Endothelial cell of umbilical vein (primary cell): Measurements from ENCODE around the gene LZIC. TPM values are rescaled to one million over a fixed set of nuclear protein-coding genes. Genes with fewer than 3 reads are reported as not detected.
"Not testable (repeated sequence)": the region's sequence is repeated elsewhere in the genome, so short reads cannot be mapped to it uniquely, and the experiment has no call there.

Experiments used
- BruUV-seq: library from RNA; stranded (reverse); fragments of 400-500 nt; replicated peaks from 2 replicates; lab custom pipeline; 2021; lab: Mats Ljungman, UMichigan
- CTCF ChIA-PET: fragments of 300-600, 350-600 bp; sonication (Branson Sonifier 250); formaldehyde crosslinking; loops from one replicate; lab custom pipeline; 2021; ENCODE audit warnings: antibody characterized with exemption, inconsistent platforms; lab: Charles Lee
- POLR2A ChIA-PET: fragments of 300-600, 350-600 bp; sonication (Branson Sonifier 250); formaldehyde crosslinking; loops from one replicate; lab custom pipeline; 2021; ENCODE audit warnings: antibody characterized with exemption, inconsistent platforms; lab: Charles Lee
- DNase-seq: peaks from one replicate; pipeline ENCODE4 v3.0.0-alpha.2; 2011; ENCODE audit warnings: low read depth, low spot score
- FAIRE-seq: peaks from 2 replicates; lab custom pipeline; 2011; peaks lifted over from hg19 to GRCh38; lab: Jason Lieb, UNC
- H2AFZ ChIP-seq: 2 replicates; pipeline ENCODE4 v1.6.0; 2012; ENCODE audit warnings: low read depth, low read length, control low read depth, inconsistent platforms
- H3K27ac ChIP-seq: 2 replicates; pipeline ENCODE4 v1.5.1; 2011; ENCODE audit warnings: low read depth, mild to moderate bottlenecking, control low read depth, low read length, moderate library complexity; ENCODE audit not compliant: insufficient read depth
- H3K27me3 ChIP-seq, 2 experiments: 2 replicates each; pipeline versions ENCODE4 v1.6.0 to v1.6.1; 2011; ENCODE audit warnings: low read length in 2 of 2, mixed read lengths in 1 of 2; ENCODE audit not compliant: control insufficient read depth in 2 of 2, insufficient read depth in 2 of 2
- H3K36me3 ChIP-seq, 2 experiments: 2 replicates in 1 of 2; 3 replicates in 1 of 2; pipeline ENCODE4 v1.5.1; 2011; ENCODE audit warnings: low read length in 2 of 2, mild to moderate bottlenecking in 1 of 2, moderate library complexity in 1 of 2; ENCODE audit not compliant: control insufficient read depth in 2 of 2, insufficient read depth in 2 of 2; ENCODE audit errors: extremely low read depth in 1 of 2
- H3K4me1 ChIP-seq: 3 replicates; pipeline ENCODE4 v1.5.1; 2011; ENCODE audit warnings: mild to moderate bottlenecking, low read length; ENCODE audit not compliant: control insufficient read depth, insufficient read depth; ENCODE audit errors: extremely low read depth
- H3K4me2 ChIP-seq: 2 replicates; pipeline ENCODE4 v1.6.1; 2011; ENCODE audit warnings: low read length, control low read depth, mixed read lengths; ENCODE audit not compliant: insufficient read depth
- H3K4me3 ChIP-seq, 3 experiments: fragments of 200-600 bp in 1 of 3; sonication (generic), shearing (Covaris generic) in 1 of 3; replicated peaks in 1 of 3; 2 replicates each; pipeline ENCODE4 v1.5.1; 2011 to 2016; ENCODE audit warnings: control low read depth in 3 of 3, low read length in 3 of 3, mild to moderate bottlenecking in 2 of 3, inconsistent platforms in 1 of 3, low read depth in 1 of 3, moderate library complexity in 1 of 3; ENCODE audit not compliant: insufficient read depth in 1 of 3
- H3K79me2 ChIP-seq: 2 replicates; pipeline ENCODE4 v1.6.0; 2012; ENCODE audit warnings: low read length, inconsistent platforms; ENCODE audit not compliant: control insufficient read depth, insufficient read depth
- H3K9ac ChIP-seq: replicated peaks from 2 replicates; pipeline ENCODE3; 2011; ENCODE audit warnings: low read length, control low read depth; ENCODE audit not compliant: insufficient read depth; ENCODE audit errors: extremely low read depth
- H3K9me1 ChIP-seq: replicated peaks from 3 replicates; pipeline ENCODE4 v1.6.0; 2011; ENCODE audit warnings: mild to moderate bottlenecking, low read length; ENCODE audit not compliant: control insufficient read depth, insufficient read depth; ENCODE audit errors: extremely low read depth
- H3K9me3 ChIP-seq: replicated peaks from 2 replicates; pipeline ENCODE4 v1.5.1; 2012; ENCODE audit warnings: low read length, inconsistent platforms; ENCODE audit not compliant: control insufficient read depth, insufficient read depth
- H4K20me1 ChIP-seq: replicated peaks from 2 replicates; pipeline ENCODE3; 2011; ENCODE audit warnings: mild to moderate bottlenecking, low read length; ENCODE audit not compliant: control insufficient read depth, insufficient read depth; ENCODE audit errors: extremely low read depth
- EZH2 ChIP-seq: IDR thresholded peaks from 2 replicates; pipeline ENCODE4 v1.6.1; 2012; ENCODE audit warnings: borderline replicate concordance, low read depth, mild to moderate bottlenecking, moderate library complexity, low read length, inconsistent platforms; ENCODE audit not compliant: severe bottlenecking
- FOS ChIP-seq: IDR thresholded peaks from 2 replicates; pipeline ENCODE4 v1.6.1; 2011; ENCODE audit warnings: mild to moderate bottlenecking, low read length, moderate library complexity, borderline replicate concordance; ENCODE audit not compliant: insufficient read depth
- GATA2 ChIP-seq: IDR thresholded peaks from 2 replicates; pipeline ENCODE4 v1.7.0; 2011; ENCODE audit warnings: low read depth, mild to moderate bottlenecking, moderate library complexity, mixed read lengths, low read length; ENCODE audit not compliant: insufficient read length, insufficient read depth
- JUN ChIP-seq: IDR thresholded peaks from 2 replicates; pipeline ENCODE4 v1.6.1; 2011; ENCODE audit warnings: borderline replicate concordance, low read depth; ENCODE audit not compliant: insufficient read length, insufficient read depth
- MYC ChIP-seq: IDR thresholded peaks from one replicate; pipeline ENCODE4 v1.6.1; 2011; ENCODE audit warnings: mild to moderate bottlenecking, low read depth, low read length
- POLR2A ChIP-seq: IDR thresholded peaks from 2 replicates; pipeline ENCODE4 v1.6.1; 2012; ENCODE audit warnings: low read depth, mild to moderate bottlenecking, control low read depth, low read length
- POLR2AphosphoS5 ChIP-seq: IDR thresholded peaks from 2 replicates; pipeline ENCODE4 v1.6.1; 2012; ENCODE audit warnings: low read depth, mild to moderate bottlenecking, control low read depth, low read length, moderate library complexity; ENCODE audit not compliant: insufficient read depth
- dilution Hi-C: fragments of 300-500 bp; cut with MboI; formaldehyde crosslinking; loops from one replicate; pipeline ENCODE4 v1.15.0; 2019; ENCODE audit warnings: low sequenced_read_pairs; ENCODE audit not compliant: extremely low pct_ligation_motif_present
- intact Hi-C: fragments of 100-400 bp; cut with micrococcal nuclease; formaldehyde crosslinking; loops from one replicate; pipeline ENCODE4 v1.10.0; 2022
- polyA plus RNA-seq, 4 experiments: library from polyadenylated mRNA; depleted of rRNA in 3 of 4; stranded (reverse) in 3 of 4; unstranded in 1 of 4; fragments of >200 nt; gene quantifications; 2 replicates each; pipeline versions ENCODE4 v1.2.1 to v1.2.3, GENCODE V29; 2011 to 2012; ENCODE audit warnings: missing spikeins in 1 of 4
- total RNA-seq: library from RNA; stranded (reverse); gene quantifications from 2 replicates; pipeline ENCODE4 v1.2.3, GENCODE V29; 2021
- TF ChIP-seq, protein P1 (sequence below): IDR thresholded peaks from 2 replicates; pipeline ENCODE4 v1.6.1; 2011; ENCODE audit not compliant: insufficient read depth, insufficient read length
- TF ChIP-seq, protein P2 (sequence below), 2 donors: IDR thresholded peaks; 1 replicate in 1 of 2; 2 replicates in 1 of 2; pipeline ENCODE4 v1.5.1; 2011; ENCODE audit warnings: low read length in 2 of 2, mild to moderate bottlenecking in 2 of 2, moderate library complexity in 2 of 2, control low read depth in 1 of 2, inconsistent platforms in 1 of 2, low read depth in 1 of 2; ENCODE audit not compliant: insufficient read depth in 1 of 2; ENCODE audit errors: extremely low read depth in 1 of 2

The LZIC gene
- total and polyA plus RNA-seq, 2 donors (not counting 3 experiments of a cell fraction or from before 2014, with no cell fraction given) = 3.7 to 23.4 TPM

DNA sequence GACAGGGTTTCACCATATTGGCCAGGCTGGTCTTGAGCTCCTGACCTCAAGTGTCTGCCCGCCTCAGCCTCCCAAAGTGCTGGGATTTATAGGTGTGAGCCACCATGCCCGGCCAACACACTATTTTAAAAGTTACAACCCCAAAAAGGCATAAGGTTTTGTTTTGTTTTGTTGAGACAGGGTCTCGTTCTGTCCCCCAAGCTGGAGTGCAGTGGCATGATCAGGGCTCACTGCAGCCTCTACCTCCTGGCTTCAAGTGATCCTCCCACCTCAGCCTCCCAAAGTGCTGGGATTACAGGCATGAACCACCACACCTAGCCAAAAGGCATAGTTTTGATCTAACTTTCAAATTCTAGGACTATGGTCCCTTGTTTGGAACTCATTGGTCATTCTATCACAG lies 25.7 kb downstream of the LZIC start:
- H4K20me1 ChIP-seq, H3K27ac ChIP-seq, BruUV-seq, FAIRE-seq, DNase-seq, H3K79me2 ChIP-seq, H3K4me3 ChIP-seq, H3K9me1 ChIP-seq, H2AFZ ChIP-seq, dilution Hi-C loops, H3K9me3 ChIP-seq, intact Hi-C loops, H3K36me3 ChIP-seq, H3K9ac ChIP-seq, H3K4me1 ChIP-seq, H3K4me2 ChIP-seq, H3K27me3 ChIP-seq: not testable (repeated sequence)
- POLR2A ChIA-PET = interaction anchor here (0.6 kb wide), 1 partner anchor 30 kb away, joined by 7 read pairs; no protein-coding TSS in a partner anchor
- CTCF ChIA-PET = interaction anchor here (0.6 to 4.9 kb wide), 5 partner anchors 25 to 133 kb away, joined by 3 to 77 read pairs (median 3); no protein-coding TSS in a partner anchor

DNA sequence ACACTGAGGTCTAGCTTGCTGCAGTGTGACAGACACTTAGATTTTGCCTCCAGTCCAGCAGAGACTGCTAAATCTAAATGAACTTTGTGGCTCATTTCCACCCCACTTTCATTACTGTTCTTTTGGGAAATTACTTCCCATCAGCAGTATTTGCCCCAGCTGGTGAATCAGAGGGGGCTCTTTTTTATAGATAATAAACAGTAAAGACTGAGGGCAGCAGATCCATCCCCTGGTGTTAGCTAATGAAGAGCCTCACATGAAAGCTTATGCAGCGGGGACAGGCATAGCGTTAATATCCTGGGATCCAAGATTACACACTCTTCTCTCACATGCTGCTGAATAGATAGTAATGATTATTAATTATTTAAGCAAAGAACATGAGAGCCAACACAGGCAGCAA lies 26.7 kb downstream of the LZIC start:
- Histone ChIP-seq H3K4me3 (no peak overlapping the region), H2AFZ (no peak overlapping the region), H4K20me1 (no peaks in the 10 kb centered on the region), H3K27me3 (peaks cover 2 to 9% of the 10 kb centered on the region in 2 experiments), H3K4me1 (no peaks in the 10 kb centered on the region), H3K9me1 (no peaks in the 10 kb centered on the region), H3K4me2 (no peak overlapping the region), H3K9ac (no peak overlapping the region), H3K79me2 (no peaks in the 10 kb centered on the region), H3K9me3 (no peaks in the 10 kb centered on the region), H3K27ac (no peak overlapping the region), H3K36me3 (no peaks in the 10 kb centered on the region)
- dilution Hi-C loops = no loop called here
- POLR2A ChIA-PET = interaction anchor here (0.6 kb wide), 1 partner anchor 285 kb away, joined by 3 read pairs; no protein-coding TSS in a partner anchor
- no TSS peak for BruUV-seq
- DNase-seq (no peak), FAIRE-seq (no peak)
- TF ChIP-seq, protein P1, sequence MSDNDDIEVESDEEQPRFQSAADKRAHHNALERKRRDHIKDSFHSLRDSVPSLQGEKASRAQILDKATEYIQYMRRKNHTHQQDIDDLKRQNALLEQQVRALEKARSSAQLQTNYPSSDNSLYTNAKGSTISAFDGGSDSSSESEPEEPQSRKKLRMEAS = no peak
- TF ChIP-seq POLR2A (no peak), FOS (no peak), EZH2 (no peak), MYC (no peak), JUN (no peak), POLR2AphosphoS5 (no peak), GATA2 (no peak)
- TF ChIP-seq, protein P2, sequence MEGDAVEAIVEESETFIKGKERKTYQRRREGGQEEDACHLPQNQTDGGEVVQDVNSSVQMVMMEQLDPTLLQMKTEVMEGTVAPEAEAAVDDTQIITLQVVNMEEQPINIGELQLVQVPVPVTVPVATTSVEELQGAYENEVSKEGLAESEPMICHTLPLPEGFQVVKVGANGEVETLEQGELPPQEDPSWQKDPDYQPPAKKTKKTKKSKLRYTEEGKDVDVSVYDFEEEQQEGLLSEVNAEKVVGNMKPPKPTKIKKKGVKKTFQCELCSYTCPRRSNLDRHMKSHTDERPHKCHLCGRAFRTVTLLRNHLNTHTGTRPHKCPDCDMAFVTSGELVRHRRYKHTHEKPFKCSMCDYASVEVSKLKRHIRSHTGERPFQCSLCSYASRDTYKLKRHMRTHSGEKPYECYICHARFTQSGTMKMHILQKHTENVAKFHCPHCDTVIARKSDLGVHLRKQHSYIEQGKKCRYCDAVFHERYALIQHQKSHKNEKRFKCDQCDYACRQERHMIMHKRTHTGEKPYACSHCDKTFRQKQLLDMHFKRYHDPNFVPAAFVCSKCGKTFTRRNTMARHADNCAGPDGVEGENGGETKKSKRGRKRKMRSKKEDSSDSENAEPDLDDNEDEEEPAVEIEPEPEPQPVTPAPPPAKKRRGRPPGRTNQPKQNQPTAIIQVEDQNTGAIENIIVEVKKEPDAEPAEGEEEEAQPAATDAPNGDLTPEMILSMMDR (IDR thresholded peaks at IDR 0.05; ENCODE audit: extremely low read depth in 1 of 2, insufficient read depth in 1 of 2, low read depth in 1 of 2, low read length in 2 of 2) = no peak
- CTCF ChIA-PET = interaction anchor here (0.7 to 4.9 kb wide), 6 partner anchors 9 to 44 kb away, joined by 3 to 77 read pairs (median 4); no protein-coding TSS in a partner anchor
- intact Hi-C loops = no loop called here
